DND-41 (cell line): ENCODE data around the gene F13A1.

Source experiments
- ATAC-seq: fragments of 200-7000 bp; cut with Tn5 transposase; 3 replicates; pipeline ENCODE4 v1.9.1; 2021; ENCODE audit warnings: low read depth; ENCODE audit not compliant: insufficient read depth
- DNase-seq: peaks from one replicate; pipeline ENCODE4 v3.0.0-alpha.2; 2020
- H2AFZ ChIP-seq: 2 replicates; pipeline ENCODE4 v1.6.0; 2012; ENCODE audit warnings: low read depth, low read length
- H3K27ac ChIP-seq: 2 replicates; pipeline ENCODE4 v1.5.1; 2012; ENCODE audit warnings: low read length, inconsistent platforms
- H3K27me3 ChIP-seq: fragments of 200-600 bp; sonication (generic); 2 replicates; pipeline ENCODE4 v1.6.0; 2012; ENCODE audit warnings: low read length, mild to moderate bottlenecking, inconsistent platforms; ENCODE audit not compliant: insufficient read depth, poor library complexity
- H3K36me3 ChIP-seq: 2 replicates; pipeline ENCODE4 v1.5.1; 2012; ENCODE audit warnings: low read length, inconsistent platforms; ENCODE audit not compliant: insufficient read depth
- H3K4me1 ChIP-seq: 2 replicates; pipeline ENCODE4 v1.5.1; 2012; ENCODE audit warnings: mild to moderate bottlenecking, low read length; ENCODE audit not compliant: insufficient read depth
- H3K4me2 ChIP-seq: 2 replicates; pipeline ENCODE4 v1.6.0; 2012; ENCODE audit warnings: mild to moderate bottlenecking, moderate library complexity, low read length, inconsistent platforms; ENCODE audit not compliant: insufficient read depth
- H3K4me3 ChIP-seq, 2 experiments: fragments of 200-600 bp in 1 of 2; shearing (Covaris generic) in 1 of 2; 2 replicates each; pipeline ENCODE4 v1.5.1; 2012 to 2016; ENCODE audit warnings: inconsistent platforms in 2 of 2, low read length in 2 of 2, mild to moderate bottlenecking in 2 of 2, low read depth in 1 of 2, moderate library complexity in 1 of 2
- H3K79me2 ChIP-seq: 2 replicates; pipeline ENCODE4 v1.6.0; 2012; ENCODE audit warnings: low read length, inconsistent platforms; ENCODE audit not compliant: insufficient read depth
- H3K9ac ChIP-seq: 2 replicates; pipeline ENCODE4 v1.6.0; 2012; ENCODE audit warnings: low read depth, mild to moderate bottlenecking, inconsistent platforms, low read length, moderate library complexity
- H3K9me3 ChIP-seq: 2 replicates; pipeline ENCODE4 v1.5.1; 2012; ENCODE audit warnings: low read length, moderate library complexity, mild to moderate bottlenecking, inconsistent platforms; ENCODE audit not compliant: insufficient read depth, severe bottlenecking
- H4K20me1 ChIP-seq: 2 replicates; pipeline ENCODE4 v1.6.0; 2012; ENCODE audit warnings: low read length; ENCODE audit not compliant: insufficient read depth
- EZH2 ChIP-seq: IDR thresholded peaks from 3 replicates; pipeline ENCODE4 v1.6.1; 2012; ENCODE audit warnings: borderline replicate concordance, low read depth, mild to moderate bottlenecking, moderate library complexity, low read length, inconsistent platforms; ENCODE audit not compliant: severe bottlenecking
- TF ChIP-seq, protein P1 (sequence below): IDR thresholded peaks from 2 replicates; pipeline ENCODE4 v1.5.1; 2012; ENCODE audit warnings: borderline replicate concordance, low read length, moderate library complexity, mild to moderate bottlenecking; ENCODE audit not compliant: poor library complexity, severe bottlenecking; ENCODE audit errors: extremely low read depth

The F13A1 gene

DNA sequence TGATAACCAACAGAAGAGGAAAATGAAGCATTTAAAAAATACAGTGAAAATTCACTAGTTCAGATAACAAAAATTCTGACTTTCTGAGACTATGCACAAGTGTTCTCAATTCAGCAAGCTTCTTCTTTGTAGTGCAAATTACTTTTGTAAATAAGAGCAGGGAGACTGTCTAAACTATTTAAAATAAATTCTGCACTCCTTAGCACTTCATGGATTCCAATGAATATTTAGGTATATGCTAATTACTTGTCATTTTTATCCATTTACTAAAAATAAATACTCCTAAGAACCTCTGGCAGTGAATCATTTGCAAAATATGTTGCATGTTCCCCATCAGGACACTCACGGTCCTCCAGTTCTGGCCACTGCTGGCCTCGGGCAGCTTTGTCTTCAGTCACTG, 139.8 kb downstream of the F13A1 start:
- ATAC-seq (no peak), DNase-seq (no peak)
- Histone ChIP-seq H3K9me3 (no peaks in the 10 kb centered on the region), H3K79me2 (no peaks in the 10 kb centered on the region), H4K20me1 (no peaks in the 10 kb centered on the region; the same call in 1 of the 2 replicates), H3K4me3 (no peak overlapping the region), H3K4me2 (no peak overlapping the region), H3K27ac (no peak overlapping the region), H3K4me1 (no peaks in the 10 kb centered on the region), H3K36me3 (no peaks in the 10 kb centered on the region), H2AFZ (no peak overlapping the region), H3K27me3 (peaks cover 20% of the 10 kb centered on the region), H3K9ac (no peak overlapping the region)
- no peak for TF ChIP-seq EZH2
- TF ChIP-seq, protein P1, sequence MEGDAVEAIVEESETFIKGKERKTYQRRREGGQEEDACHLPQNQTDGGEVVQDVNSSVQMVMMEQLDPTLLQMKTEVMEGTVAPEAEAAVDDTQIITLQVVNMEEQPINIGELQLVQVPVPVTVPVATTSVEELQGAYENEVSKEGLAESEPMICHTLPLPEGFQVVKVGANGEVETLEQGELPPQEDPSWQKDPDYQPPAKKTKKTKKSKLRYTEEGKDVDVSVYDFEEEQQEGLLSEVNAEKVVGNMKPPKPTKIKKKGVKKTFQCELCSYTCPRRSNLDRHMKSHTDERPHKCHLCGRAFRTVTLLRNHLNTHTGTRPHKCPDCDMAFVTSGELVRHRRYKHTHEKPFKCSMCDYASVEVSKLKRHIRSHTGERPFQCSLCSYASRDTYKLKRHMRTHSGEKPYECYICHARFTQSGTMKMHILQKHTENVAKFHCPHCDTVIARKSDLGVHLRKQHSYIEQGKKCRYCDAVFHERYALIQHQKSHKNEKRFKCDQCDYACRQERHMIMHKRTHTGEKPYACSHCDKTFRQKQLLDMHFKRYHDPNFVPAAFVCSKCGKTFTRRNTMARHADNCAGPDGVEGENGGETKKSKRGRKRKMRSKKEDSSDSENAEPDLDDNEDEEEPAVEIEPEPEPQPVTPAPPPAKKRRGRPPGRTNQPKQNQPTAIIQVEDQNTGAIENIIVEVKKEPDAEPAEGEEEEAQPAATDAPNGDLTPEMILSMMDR, result no peak

DNA sequence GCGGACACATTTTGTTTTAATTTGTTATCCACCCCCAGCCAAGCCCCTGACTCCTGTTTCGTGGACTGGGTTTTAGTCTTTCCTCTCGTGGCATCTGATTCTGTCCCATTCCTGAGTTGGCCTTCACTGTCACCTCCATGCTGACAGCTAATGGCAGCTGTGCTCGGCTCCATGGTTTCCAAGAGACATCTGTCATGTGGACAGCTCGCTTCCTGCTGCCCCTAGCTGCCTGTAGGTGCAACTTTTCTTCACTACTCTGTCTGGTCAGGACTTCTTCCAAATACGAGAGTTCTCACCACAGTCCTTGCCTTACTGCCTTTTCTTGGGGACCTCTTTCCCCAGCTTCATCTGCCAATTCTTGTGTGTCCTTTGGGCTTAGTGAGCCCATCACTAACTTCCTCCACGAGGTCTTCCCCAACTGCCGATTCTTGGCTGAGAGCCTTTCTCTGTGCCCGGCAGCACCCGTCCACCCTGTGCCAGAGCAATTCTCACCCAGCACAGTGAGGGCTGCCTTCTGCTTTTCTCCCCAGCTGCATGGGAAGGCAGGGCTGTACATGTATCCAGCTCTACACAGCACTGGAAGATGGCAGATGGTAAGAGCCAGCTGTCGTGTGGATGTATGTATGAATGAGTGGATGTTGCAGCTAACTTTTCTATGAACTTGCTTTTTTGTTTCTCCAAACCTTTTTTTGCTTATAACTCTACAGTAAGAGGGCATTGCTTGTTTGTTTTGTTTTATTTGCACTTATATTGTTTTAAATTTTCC, 140.4 kb downstream of the F13A1 start:
- H3K4me3 ChIP-seq, result no peak overlapping the region
- no peak overlapping the region for H2AFZ ChIP-seq
- H3K27me3 ChIP-seq, result peaks cover 20% of the 10 kb centered on the region
- TF ChIP-seq, protein P1, result no peak
- no peak overlapping the region for H3K9ac ChIP-seq
- H3K9me3 ChIP-seq, result no peaks in the 10 kb centered on the region
- H3K4me1 ChIP-seq, result no peaks in the 10 kb centered on the region
- no peaks in the 10 kb centered on the region; the same call in 1 of the 2 replicates for H4K20me1 ChIP-seq
- H3K79me2 ChIP-seq, result no peaks in the 10 kb centered on the region
- no peak overlapping the region for H3K27ac ChIP-seq
- no peak for ATAC-seq
- H3K4me2 ChIP-seq, result no peak overlapping the region
- H3K36me3 ChIP-seq, result no peaks in the 10 kb centered on the region
- no peak for DNase-seq

DNA sequence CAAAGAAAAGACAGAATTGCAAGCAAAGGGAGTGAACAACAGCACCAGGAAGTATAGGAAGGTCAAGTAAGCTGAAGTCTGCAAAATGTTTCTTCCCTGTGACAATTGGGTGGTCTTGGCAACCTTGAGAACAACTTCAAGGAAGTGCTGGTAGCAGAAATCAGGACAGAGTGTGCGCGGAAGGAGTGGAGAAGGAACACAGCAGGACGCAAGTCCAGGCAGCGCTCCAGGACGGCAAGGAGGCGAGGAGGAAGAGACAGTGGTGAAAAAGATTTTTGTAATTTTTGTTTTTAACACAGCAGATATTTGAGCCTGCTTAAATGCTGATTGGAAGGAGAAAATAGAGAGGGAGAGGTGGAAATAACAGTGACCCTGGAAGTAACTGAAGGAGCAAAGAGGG, 141.7 kb downstream of the F13A1 start:
- Histone ChIP-seq H3K79me2 (no peaks in the 10 kb centered on the region), H3K27me3 (peaks cover 20% of the 10 kb centered on the region), H3K4me3 (no peak overlapping the region), H4K20me1 (no peaks in the 10 kb centered on the region; the same call in 1 of the 2 replicates), H2AFZ (no peak overlapping the region), H3K9ac (no peak overlapping the region), H3K4me1 (no peaks in the 10 kb centered on the region), H3K36me3 (no peaks in the 10 kb centered on the region), H3K27ac (no peak overlapping the region), H3K4me2 (no peak overlapping the region), H3K9me3 (no peaks in the 10 kb centered on the region)
- ATAC-seq (no peak), DNase-seq (no peak)
- TF ChIP-seq, protein P1, result no peak
- no peak for TF ChIP-seq EZH2
